WTC11 (cell line): Measurements from ENCODE around the gene C12orf75. TPM values are rescaled to one million over a fixed set of nuclear protein-coding genes. Genes with fewer than 3 reads are reported as not detected.

Experiments
- ATAC-seq: fragments of 200-7000 bp; cut with Tn5 transposase; 2 replicates; pipeline ENCODE4 v1.10.0; 2021; ENCODE audit warnings: mild to moderate bottlenecking, moderate library complexity
- CTCF ChIA-PET: fragments of 300-600 bp; sonication (Branson Sonifier 250); formaldehyde crosslinking; loops from one replicate; lab custom pipeline; 2021; ENCODE audit warnings: antibody characterized with exemption; lab: Charles Lee
- POLR2A ChIA-PET: fragments of 350-600 bp; sonication (Branson Sonifier 250); formaldehyde crosslinking; loops from one replicate; lab custom pipeline; 2021; ENCODE audit warnings: antibody characterized with exemption; lab: Charles Lee
- DNase-seq: peaks from one replicate; pipeline ENCODE4 v3.0.0; 2021; ENCODE audit warnings: low spot score
- H3K27ac Mint-ChIP-seq: 2 replicates; pipeline ENCODE4 v1.8.0; 2021; ENCODE audit warnings: mixed read lengths
- H3K27me3 Mint-ChIP-seq: 2 replicates; pipeline ENCODE4 v1.8.0; 2021; ENCODE audit warnings: low read depth, mild to moderate bottlenecking, moderate library complexity, mixed read lengths
- H3K36me3 Mint-ChIP-seq: 2 replicates; pipeline ENCODE4 v1.8.0; 2021; ENCODE audit warnings: mixed read lengths
- H3K4me1 Mint-ChIP-seq: 2 replicates; pipeline ENCODE4 v1.8.0; 2022; ENCODE audit warnings: mixed read lengths
- H3K4me3 Mint-ChIP-seq: 2 replicates; pipeline ENCODE4 v1.8.0; 2021; ENCODE audit warnings: mild to moderate bottlenecking, moderate library complexity, mixed read lengths
- H3K9me3 Mint-ChIP-seq: 2 replicates; pipeline ENCODE4 v1.8.0; 2021; ENCODE audit warnings: mixed read lengths
- CREM ChIP-seq: sonication (generic); formaldehyde crosslinking; IDR thresholded peaks from 2 replicates; pipeline ENCODE4 v1.8.1; 2022; ENCODE audit warnings: mild to moderate bottlenecking, missing genetic modification reagents, moderate library complexity
- ELF4 ChIP-seq: sonication (generic); formaldehyde crosslinking; IDR thresholded peaks from 2 replicates; pipeline ENCODE4 v1.8.1; 2022; ENCODE audit warnings: low read depth, mild to moderate bottlenecking, moderate library complexity, missing genetic modification reagents
- ESRRA ChIP-seq: sonication (generic); formaldehyde crosslinking; IDR thresholded peaks from 2 replicates; pipeline ENCODE4 v1.8.1; 2022; ENCODE audit warnings: mild to moderate bottlenecking, missing genetic modification reagents, borderline replicate concordance
- ETV6 ChIP-seq: sonication (generic); formaldehyde crosslinking; IDR thresholded peaks from 2 replicates; pipeline ENCODE4 v1.8.1; 2022; ENCODE audit warnings: mild to moderate bottlenecking, missing genetic modification reagents
- FOXJ3 ChIP-seq: sonication (generic); formaldehyde crosslinking; IDR thresholded peaks from 2 replicates; pipeline ENCODE4 v1.9.0; 2021; ENCODE audit warnings: missing genetic modification reagents, mild to moderate bottlenecking, borderline replicate concordance
- GRHL2 ChIP-seq: fragments of 250-450 bp; sonication (Bioruptor Pico); IDR thresholded peaks from 2 replicates; pipeline ENCODE4 v1.8.0; 2022; ENCODE audit warnings: mild to moderate bottlenecking, moderate library complexity; ENCODE audit not compliant: insufficient replicate concordance, severe bottlenecking
- HMGA2 ChIP-seq: fragments of 250-450 bp; sonication (Bioruptor Pico); IDR thresholded peaks from 2 replicates; pipeline ENCODE4 v1.4.0; 2021; ENCODE audit warnings: mild to moderate bottlenecking, moderate library complexity
- IRF2 ChIP-seq: sonication (generic); formaldehyde crosslinking; IDR thresholded peaks from 2 replicates; pipeline ENCODE4 v1.8.0; 2022; ENCODE audit warnings: low read depth, missing genetic modification reagents, borderline replicate concordance
- JUN ChIP-seq: sonication (generic); formaldehyde crosslinking; IDR thresholded peaks from 2 replicates; pipeline ENCODE4 v1.8.0; 2023; ENCODE audit warnings: mild to moderate bottlenecking, missing genetic modification reagents
- MYBL2 ChIP-seq: sonication (generic); formaldehyde crosslinking; IDR thresholded peaks from 2 replicates; pipeline ENCODE4 v1.8.1; 2023; ENCODE audit warnings: mild to moderate bottlenecking, moderate library complexity, missing genetic modification reagents
- NFATC4 ChIP-seq: fragments of 250-450 bp; sonication (Bioruptor Pico); IDR thresholded peaks from 2 replicates; pipeline ENCODE4 v1.9.0; 2021; ENCODE audit warnings: mild to moderate bottlenecking
- NFE2L1 ChIP-seq: sonication (generic); formaldehyde crosslinking; IDR thresholded peaks from 2 replicates; pipeline ENCODE4 v1.8.1; 2023; ENCODE audit warnings: missing genetic modification reagents
- NFYB ChIP-seq: sonication (generic); formaldehyde crosslinking; conservative IDR thresholded peaks from 2 replicates; pipeline ENCODE4 v1.8.0; 2022; ENCODE audit warnings: low read depth, missing genetic modification reagents
- NR1H2 ChIP-seq: sonication (generic); formaldehyde crosslinking; IDR thresholded peaks from 2 replicates; pipeline ENCODE4 v1.9.0; 2021; ENCODE audit warnings: mild to moderate bottlenecking, moderate library complexity, missing genetic modification reagents
- OVOL2 ChIP-seq: fragments of 250-450 bp; sonication (Bioruptor Pico); IDR thresholded peaks from 2 replicates; pipeline ENCODE4 v1.9.0; 2021; ENCODE audit warnings: mild to moderate bottlenecking, borderline replicate concordance
- PRRX2 ChIP-seq: fragments of 250-450 bp; sonication (Bioruptor Pico); IDR thresholded peaks from 2 replicates; pipeline ENCODE4 v1.8.0; 2021; ENCODE audit warnings: mild to moderate bottlenecking
- RELA ChIP-seq: sonication (generic); formaldehyde crosslinking; IDR thresholded peaks from 2 replicates; pipeline ENCODE4 v1.8.1; 2022; ENCODE audit warnings: missing genetic modification reagents, mild to moderate bottlenecking, borderline replicate concordance
- SMAD4 ChIP-seq: sonication (generic); formaldehyde crosslinking; IDR thresholded peaks from 2 replicates; pipeline ENCODE4 v1.8.0; 2022; ENCODE audit warnings: mild to moderate bottlenecking, missing genetic modification reagents
- SOX15 ChIP-seq: fragments of 250-450 bp; sonication (Bioruptor Pico); IDR thresholded peaks from 2 replicates; pipeline ENCODE4 v1.9.0; 2021; ENCODE audit warnings: mild to moderate bottlenecking
- ZNF232 ChIP-seq: sonication (generic); formaldehyde crosslinking; IDR thresholded peaks from 2 replicates; pipeline ENCODE4 v1.8.0; 2022; ENCODE audit warnings: mild to moderate bottlenecking, missing genetic modification reagents
- ZNF423 ChIP-seq: fragments of 250-450 bp; sonication (Bioruptor Pico); IDR thresholded peaks from 2 replicates; pipeline ENCODE4 v2.1.2; 2022; ENCODE audit warnings: mild to moderate bottlenecking, moderate library complexity
- total RNA-seq: library from RNA; stranded (reverse); gene quantifications from 3 replicates; pipeline ENCODE4 v1.2.3, GENCODE V29; 2021
- TF ChIP-seq, protein P1 (sequence below): sonication (generic); formaldehyde crosslinking; IDR thresholded peaks from 2 replicates; pipeline ENCODE4 v1.8.0; 2023; ENCODE audit warnings: mild to moderate bottlenecking, missing genetic modification reagents
- TF ChIP-seq, protein P2 (sequence below): sonication (generic); formaldehyde crosslinking; IDR thresholded peaks from 2 replicates; pipeline ENCODE4 v1.8.1; 2023; ENCODE audit warnings: mild to moderate bottlenecking, missing genetic modification reagents, moderate library complexity
- TF ChIP-seq, protein P3 (sequence below): sonication (generic); formaldehyde crosslinking; IDR thresholded peaks from 2 replicates; pipeline ENCODE4 v1.8.0; 2022; ENCODE audit warnings: missing genetic modification reagents
- TF ChIP-seq, protein P4 (sequence below): sonication (generic); formaldehyde crosslinking; IDR thresholded peaks from 2 replicates; pipeline ENCODE4 v1.8.1; 2023; ENCODE audit warnings: mild to moderate bottlenecking, moderate library complexity, missing genetic modification reagents

The C12orf75 gene
- total RNA-seq, 1 experiment from 2014 or later, result 25.5 TPM

DNA sequence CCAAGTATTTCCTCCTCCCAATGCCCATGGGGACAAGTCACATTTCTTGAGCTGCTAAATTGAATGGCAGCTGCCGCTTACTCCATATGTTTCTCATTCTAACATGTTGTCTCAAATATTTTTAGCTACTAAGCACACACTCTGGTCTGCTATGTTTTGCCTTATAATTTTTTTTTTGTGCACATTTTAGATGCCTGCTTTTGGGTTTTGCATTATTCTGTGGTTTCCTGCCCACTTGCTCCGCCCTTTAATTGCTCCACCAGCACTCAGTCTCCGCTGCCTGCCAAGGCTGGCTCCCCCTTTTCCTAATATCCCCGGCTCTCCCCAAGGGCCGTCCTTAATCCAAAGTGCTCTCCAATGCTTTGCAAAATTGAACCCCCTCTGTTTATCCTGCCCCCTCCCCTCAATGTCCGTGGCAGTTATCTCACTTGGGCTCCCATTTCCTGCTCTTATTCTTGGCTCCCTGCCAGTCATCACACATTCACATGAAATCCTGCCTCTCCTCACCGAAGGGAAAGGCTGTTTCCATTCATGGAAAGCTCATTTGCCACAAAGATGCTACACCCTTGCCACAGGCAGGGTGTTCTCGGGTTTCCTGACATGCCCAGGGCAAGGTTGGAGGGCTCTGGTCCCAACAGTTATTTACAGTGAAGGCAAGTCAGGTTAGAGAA is 79.4 kb downstream of the C12orf75 start:
- peak; percentile 50; the same call in 1 of the 2 replicates for ATAC-seq
- peaks cover 15% of the 10 kb centered on the region for H3K4me1 Mint-ChIP-seq
- ChIA-PET CTCF (interaction anchor here (1.4 kb wide), 1 partner anchor 11 kb away, joined by 4 read pairs; no protein-coding TSS in a partner anchor), POLR2A (no interaction called here)
- peaks cover 8% of the 10 kb centered on the region for H3K9me3 Mint-ChIP-seq
- 0 out of 2 replicates have a peak, but pooled peaks cover 2% of the 10 kb centered on the region for H3K27me3 Mint-ChIP-seq
- no peak overlapping the region for H3K4me3 Mint-ChIP-seq
- no peak for DNase-seq
- H3K36me3 Mint-ChIP-seq, result peaks cover 2% of the 10 kb centered on the region; the same call in 1 of the 2 replicates
- no peak for TF ChIP-seq ELF4 (CRISPR knock-in tag)
- TF ChIP-seq CREM (CRISPR knock-in tag), result no peak
- no peak for TF ChIP-seq SOX15 (CRISPR knock-in tag)
- TF ChIP-seq HMGA2 (CRISPR knock-in tag), result no peak
- TF ChIP-seq NFATC4, result no peak
- no peak for TF ChIP-seq ETV6 (CRISPR knock-in tag)
- TF ChIP-seq, protein P1, sequence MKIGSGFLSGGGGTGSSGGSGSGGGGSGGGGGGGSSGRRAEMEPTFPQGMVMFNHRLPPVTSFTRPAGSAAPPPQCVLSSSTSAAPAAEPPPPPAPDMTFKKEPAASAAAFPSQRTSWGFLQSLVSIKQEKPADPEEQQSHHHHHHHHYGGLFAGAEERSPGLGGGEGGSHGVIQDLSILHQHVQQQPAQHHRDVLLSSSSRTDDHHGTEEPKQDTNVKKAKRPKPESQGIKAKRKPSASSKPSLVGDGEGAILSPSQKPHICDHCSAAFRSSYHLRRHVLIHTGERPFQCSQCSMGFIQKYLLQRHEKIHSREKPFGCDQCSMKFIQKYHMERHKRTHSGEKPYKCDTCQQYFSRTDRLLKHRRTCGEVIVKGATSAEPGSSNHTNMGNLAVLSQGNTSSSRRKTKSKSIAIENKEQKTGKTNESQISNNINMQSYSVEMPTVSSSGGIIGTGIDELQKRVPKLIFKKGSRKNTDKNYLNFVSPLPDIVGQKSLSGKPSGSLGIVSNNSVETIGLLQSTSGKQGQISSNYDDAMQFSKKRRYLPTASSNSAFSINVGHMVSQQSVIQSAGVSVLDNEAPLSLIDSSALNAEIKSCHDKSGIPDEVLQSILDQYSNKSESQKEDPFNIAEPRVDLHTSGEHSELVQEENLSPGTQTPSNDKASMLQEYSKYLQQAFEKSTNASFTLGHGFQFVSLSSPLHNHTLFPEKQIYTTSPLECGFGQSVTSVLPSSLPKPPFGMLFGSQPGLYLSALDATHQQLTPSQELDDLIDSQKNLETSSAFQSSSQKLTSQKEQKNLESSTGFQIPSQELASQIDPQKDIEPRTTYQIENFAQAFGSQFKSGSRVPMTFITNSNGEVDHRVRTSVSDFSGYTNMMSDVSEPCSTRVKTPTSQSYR (CRISPR knock-in tag), result no peak
- TF ChIP-seq ZNF423, result no peak
- no peak overlapping the region for H3K27ac Mint-ChIP-seq

DNA sequence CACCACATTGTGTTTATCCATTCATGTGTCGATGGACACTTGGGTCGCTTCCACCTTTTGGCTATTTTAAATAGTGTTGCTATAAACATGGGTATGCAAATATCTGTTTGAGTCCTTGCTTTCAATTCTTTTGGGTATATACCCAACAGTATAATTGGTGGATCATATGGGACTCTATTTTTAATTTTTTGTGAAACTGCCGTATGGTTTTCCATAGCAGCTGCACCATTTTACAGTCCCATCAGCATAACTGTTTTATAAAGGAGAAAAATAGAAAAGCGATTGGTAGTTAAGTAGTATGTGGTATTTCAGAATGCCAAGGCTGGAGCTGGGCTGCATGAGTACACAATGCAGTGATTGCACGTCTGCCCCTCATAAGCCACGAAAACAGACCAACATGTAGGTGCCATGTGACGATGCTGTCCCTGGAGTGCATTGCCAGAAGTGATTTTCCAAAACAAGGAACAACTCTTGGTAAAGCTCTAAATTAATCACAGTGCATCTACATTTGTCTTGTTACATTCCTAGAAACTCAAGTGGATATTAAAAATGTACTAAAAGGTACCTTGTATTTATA is 83.5 kb downstream of the C12orf75 start:
- no peak overlapping the region for H3K27ac Mint-ChIP-seq
- H3K36me3 Mint-ChIP-seq, result no peaks in the 10 kb centered on the region
- TF ChIP-seq NFYB (CRISPR knock-in tag) (no peak), NR1H2 (CRISPR knock-in tag) (no peak), MYBL2 (no peak), OVOL2 (CRISPR knock-in tag) (no peak), NFE2L1 (no peak), IRF2 (CRISPR knock-in tag) (no peak), ESRRA (CRISPR knock-in tag) (no peak), JUN (no peak), FOXJ3 (CRISPR knock-in tag) (no peak), PRRX2 (CRISPR knock-in tag) (no peak)
- TF ChIP-seq, protein P2, sequence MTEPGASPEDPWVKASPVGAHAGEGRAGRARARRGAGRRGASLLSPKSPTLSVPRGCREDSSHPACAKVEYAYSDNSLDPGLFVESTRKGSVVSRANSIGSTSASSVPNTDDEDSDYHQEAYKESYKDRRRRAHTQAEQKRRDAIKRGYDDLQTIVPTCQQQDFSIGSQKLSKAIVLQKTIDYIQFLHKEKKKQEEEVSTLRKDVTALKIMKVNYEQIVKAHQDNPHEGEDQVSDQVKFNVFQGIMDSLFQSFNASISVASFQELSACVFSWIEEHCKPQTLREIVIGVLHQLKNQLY (CRISPR knock-in tag), result no peak
- no peak overlapping the region for H3K4me3 Mint-ChIP-seq
- DNase-seq, result no peak
- H3K27me3 Mint-ChIP-seq, result no peaks in the 10 kb centered on the region
- ChIA-PET CTCF (no interaction called here), POLR2A (no interaction called here)
- peaks cover 15% of the 10 kb centered on the region for H3K4me1 Mint-ChIP-seq
- no peak for ATAC-seq
- no peaks in the 10 kb centered on the region for H3K9me3 Mint-ChIP-seq

DNA sequence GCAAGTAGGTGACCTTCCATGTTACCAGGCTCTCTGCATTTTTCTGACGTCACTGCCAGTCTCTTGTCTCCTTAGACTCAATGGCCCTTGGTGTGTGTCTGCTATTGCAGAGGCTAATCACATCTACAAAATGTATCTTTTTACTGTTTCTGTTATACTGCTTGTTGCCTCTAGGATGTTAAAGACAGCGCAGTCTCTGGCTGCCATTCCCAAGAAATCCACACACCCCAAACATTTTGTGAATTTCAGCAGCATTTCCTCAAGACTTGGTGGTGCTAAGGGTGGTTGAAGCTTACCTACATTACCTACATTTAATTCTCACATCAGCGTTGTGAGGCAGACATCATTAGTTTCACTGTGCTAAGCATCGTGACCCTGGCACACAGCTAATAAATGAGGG is 87.2 kb downstream of the C12orf75 start:
- Mint-ChIP-seq H3K4me3 (no peak overlapping the region), H3K27me3 (no peaks in the 10 kb centered on the region), H3K36me3 (no peaks in the 10 kb centered on the region), H3K27ac (no peak overlapping the region), H3K9me3 (no peaks in the 10 kb centered on the region), H3K4me1 (no peaks in the 10 kb centered on the region)
- ATAC-seq (no peak), DNase-seq (no peak)
- ChIA-PET POLR2A (no interaction called here), CTCF (interaction anchor here (0.8 to 1.8 kb wide), 3 partner anchors 10 to 806 kb away, joined by 4 read pairs; no protein-coding TSS in a partner anchor)
- TF ChIP-seq, protein P3, sequence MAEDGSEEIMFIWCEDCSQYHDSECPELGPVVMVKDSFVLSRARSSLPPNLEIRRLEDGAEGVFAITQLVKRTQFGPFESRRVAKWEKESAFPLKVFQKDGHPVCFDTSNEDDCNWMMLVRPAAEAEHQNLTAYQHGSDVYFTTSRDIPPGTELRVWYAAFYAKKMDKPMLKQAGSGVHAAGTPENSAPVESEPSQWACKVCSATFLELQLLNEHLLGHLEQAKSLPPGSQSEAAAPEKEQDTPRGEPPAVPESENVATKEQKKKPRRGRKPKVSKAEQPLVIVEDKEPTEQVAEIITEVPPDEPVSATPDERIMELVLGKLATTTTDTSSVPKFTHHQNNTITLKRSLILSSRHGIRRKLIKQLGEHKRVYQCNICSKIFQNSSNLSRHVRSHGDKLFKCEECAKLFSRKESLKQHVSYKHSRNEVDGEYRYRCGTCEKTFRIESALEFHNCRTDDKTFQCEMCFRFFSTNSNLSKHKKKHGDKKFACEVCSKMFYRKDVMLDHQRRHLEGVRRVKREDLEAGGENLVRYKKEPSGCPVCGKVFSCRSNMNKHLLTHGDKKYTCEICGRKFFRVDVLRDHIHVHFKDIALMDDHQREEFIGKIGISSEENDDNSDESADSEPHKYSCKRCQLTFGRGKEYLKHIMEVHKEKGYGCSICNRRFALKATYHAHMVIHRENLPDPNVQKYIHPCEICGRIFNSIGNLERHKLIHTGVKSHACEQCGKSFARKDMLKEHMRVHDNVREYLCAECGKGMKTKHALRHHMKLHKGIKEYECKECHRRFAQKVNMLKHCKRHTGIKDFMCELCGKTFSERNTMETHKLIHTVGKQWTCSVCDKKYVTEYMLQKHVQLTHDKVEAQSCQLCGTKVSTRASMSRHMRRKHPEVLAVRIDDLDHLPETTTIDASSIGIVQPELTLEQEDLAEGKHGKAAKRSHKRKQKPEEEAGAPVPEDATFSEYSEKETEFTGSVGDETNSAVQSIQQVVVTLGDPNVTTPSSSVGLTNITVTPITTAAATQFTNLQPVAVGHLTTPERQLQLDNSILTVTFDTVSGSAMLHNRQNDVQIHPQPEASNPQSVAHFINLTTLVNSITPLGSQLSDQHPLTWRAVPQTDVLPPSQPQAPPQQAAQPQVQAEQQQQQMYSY (CRISPR knock-in tag), result no peak
- TF ChIP-seq ZNF232 (CRISPR knock-in tag), result no peak
- no peak for TF ChIP-seq SMAD4
- TF ChIP-seq, protein P4, sequence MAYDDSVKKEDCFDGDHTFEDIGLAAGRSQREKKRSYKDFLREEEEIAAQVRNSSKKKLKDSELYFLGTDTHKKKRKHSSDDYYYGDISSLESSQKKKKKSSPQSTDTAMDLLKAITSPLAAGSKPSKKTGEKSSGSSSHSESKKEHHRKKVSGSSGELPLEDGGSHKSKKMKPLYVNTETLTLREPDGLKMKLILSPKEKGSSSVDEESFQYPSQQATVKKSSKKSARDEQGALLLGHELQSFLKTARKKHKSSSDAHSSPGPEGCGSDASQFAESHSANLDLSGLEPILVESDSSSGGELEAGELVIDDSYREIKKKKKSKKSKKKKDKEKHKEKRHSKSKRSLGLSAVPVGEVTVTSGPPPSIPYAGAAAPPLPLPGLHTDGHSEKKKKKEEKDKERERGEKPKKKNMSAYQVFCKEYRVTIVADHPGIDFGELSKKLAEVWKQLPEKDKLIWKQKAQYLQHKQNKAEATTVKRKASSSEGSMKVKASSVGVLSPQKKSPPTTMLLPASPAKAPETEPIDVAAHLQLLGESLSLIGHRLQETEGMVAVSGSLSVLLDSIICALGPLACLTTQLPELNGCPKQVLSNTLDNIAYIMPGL (CRISPR knock-in tag), result no peak
- TF ChIP-seq NR1H2 (CRISPR knock-in tag), result no peak
- no peak for TF ChIP-seq GRHL2 (CRISPR knock-in tag)
- TF ChIP-seq RELA (CRISPR knock-in tag), result no peak
- TF ChIP-seq PRRX2 (CRISPR knock-in tag), result no peak
